Measurements from ENCODE around the gene ITGAD. TPM values are rescaled to one million over a fixed set of nuclear protein-coding genes. Genes with fewer than 3 reads are reported as not detected.

Gene ITGAD
- total and polyA plus RNA-seq, 2 of the 4 experiments (the other 2 are of a cell fraction) = not detected

DNA sequence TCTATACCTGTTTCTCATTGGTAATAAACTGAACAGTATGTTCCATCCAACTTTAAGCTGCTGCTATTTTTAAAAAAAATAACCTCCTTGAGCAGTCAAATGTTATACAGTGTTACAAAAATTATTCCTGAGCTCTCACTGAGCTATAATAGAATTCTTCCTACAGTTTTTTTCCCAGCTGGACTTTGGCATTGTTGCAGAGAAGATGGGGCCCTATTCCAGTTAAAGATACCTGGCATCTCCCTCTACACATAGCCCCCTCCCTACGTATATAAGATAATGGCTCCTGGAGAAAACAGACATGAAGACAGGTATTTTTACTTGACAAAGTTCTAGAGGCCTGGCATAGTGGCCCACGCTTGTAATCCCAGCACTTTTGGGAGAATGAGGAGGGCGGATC, 36.7 kb downstream of the ITGAD start:
- H3K4me2 ChIP-seq (ENCODE audit: low read depth, low read length) = no peak overlapping the region
- no peaks in the 10 kb centered on the region for H3K9me1 ChIP-seq (ENCODE audit: insufficient read depth, low read length)
- no peak for TF ChIP-seq MAZ (IDR thresholded peaks at IDR 0.05; ENCODE audit: borderline replicate concordance, low read depth, low read length)
- TF ChIP-seq, protein P1, sequence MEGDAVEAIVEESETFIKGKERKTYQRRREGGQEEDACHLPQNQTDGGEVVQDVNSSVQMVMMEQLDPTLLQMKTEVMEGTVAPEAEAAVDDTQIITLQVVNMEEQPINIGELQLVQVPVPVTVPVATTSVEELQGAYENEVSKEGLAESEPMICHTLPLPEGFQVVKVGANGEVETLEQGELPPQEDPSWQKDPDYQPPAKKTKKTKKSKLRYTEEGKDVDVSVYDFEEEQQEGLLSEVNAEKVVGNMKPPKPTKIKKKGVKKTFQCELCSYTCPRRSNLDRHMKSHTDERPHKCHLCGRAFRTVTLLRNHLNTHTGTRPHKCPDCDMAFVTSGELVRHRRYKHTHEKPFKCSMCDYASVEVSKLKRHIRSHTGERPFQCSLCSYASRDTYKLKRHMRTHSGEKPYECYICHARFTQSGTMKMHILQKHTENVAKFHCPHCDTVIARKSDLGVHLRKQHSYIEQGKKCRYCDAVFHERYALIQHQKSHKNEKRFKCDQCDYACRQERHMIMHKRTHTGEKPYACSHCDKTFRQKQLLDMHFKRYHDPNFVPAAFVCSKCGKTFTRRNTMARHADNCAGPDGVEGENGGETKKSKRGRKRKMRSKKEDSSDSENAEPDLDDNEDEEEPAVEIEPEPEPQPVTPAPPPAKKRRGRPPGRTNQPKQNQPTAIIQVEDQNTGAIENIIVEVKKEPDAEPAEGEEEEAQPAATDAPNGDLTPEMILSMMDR (conservative IDR thresholded peaks at IDR 0.05; ENCODE audit: low read depth, low read length) = no peak
- TF ChIP-seq, protein P2, sequence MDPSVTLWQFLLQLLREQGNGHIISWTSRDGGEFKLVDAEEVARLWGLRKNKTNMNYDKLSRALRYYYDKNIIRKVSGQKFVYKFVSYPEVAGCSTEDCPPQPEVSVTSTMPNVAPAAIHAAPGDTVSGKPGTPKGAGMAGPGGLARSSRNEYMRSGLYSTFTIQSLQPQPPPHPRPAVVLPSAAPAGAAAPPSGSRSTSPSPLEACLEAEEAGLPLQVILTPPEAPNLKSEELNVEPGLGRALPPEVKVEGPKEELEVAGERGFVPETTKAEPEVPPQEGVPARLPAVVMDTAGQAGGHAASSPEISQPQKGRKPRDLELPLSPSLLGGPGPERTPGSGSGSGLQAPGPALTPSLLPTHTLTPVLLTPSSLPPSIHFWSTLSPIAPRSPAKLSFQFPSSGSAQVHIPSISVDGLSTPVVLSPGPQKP (IDR thresholded peaks at IDR 0.05; ENCODE audit: borderline replicate concordance, low read depth, low read length) = no peak
- TF ChIP-seq, protein P3, sequence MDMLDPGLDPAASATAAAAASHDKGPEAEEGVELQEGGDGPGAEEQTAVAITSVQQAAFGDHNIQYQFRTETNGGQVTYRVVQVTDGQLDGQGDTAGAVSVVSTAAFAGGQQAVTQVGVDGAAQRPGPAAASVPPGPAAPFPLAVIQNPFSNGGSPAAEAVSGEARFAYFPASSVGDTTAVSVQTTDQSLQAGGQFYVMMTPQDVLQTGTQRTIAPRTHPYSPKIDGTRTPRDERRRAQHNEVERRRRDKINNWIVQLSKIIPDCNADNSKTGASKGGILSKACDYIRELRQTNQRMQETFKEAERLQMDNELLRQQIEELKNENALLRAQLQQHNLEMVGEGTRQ (IDR thresholded peaks at IDR 0.05; ENCODE audit: low read depth, low read length) = no peak
- TF ChIP-seq RAD21 (IDR thresholded peaks at IDR 0.05; ENCODE audit: low read length) = no peak
- TF ChIP-seq MAFK (IDR thresholded peaks at IDR 0.05; ENCODE audit: low read depth, low read length) = no peak
- no peak for TF ChIP-seq MXI1 (IDR thresholded peaks at IDR 0.05; ENCODE audit: borderline replicate concordance, low read depth, low read length)
- TF ChIP-seq RCOR1 (IDR thresholded peaks at IDR 0.05; ENCODE audit: insufficient replicate concordance, low read length) = no peak
- TF ChIP-seq CHD1 (IDR thresholded peaks at IDR 0.05; ENCODE audit: low read depth, low read length) = no peak
- TF ChIP-seq RFX5 (IDR thresholded peaks at IDR 0.05; ENCODE audit: low read depth, low read length) = no peak
- TF ChIP-seq CEBPB (IDR thresholded peaks at IDR 0.05; ENCODE audit: low read depth, low read length) = no peak
- TF ChIP-seq POLR2A (IDR thresholded peaks at IDR 0.05; ENCODE audit: low read depth, low read length) = no peak
- no peak for TF ChIP-seq FOS (IDR thresholded peaks at IDR 0.05; ENCODE audit: low read depth, low read length)
- no peak for TF ChIP-seq NFE2L2 (IDR thresholded peaks at IDR 0.05; ENCODE audit: low read depth, low read length)
- TF ChIP-seq SMC3 (IDR thresholded peaks at IDR 0.05; ENCODE audit: low read depth, low read length) = no peak
- TF ChIP-seq BHLHE40 (IDR thresholded peaks at IDR 0.05; ENCODE audit: low read depth, low read length) = no peak
- no peak for DNase-seq
- H4K20me1 ChIP-seq (ENCODE audit: insufficient read depth, low read length) = no peaks in the 10 kb centered on the region
- H2BK15ac ChIP-seq (ENCODE audit: low read depth, low read length) = no peak overlapping the region
- H3K9me3 ChIP-seq (ENCODE audit: control insufficient read depth, insufficient read depth, low read length) = no peaks in the 10 kb centered on the region; the same call in 1 of the 2 replicates
- BruUV-seq (replicated peaks) = no TSS peak
- H3K4me3 ChIP-seq (ENCODE audit: insufficient read depth, low read depth, low read length) = no peak overlapping the region
- intact Hi-C loops (cut with micrococcal nuclease) (no loop called here), dilution Hi-C loops (cut with HindIII; ENCODE audit: low sequenced_read_pairs, unreplicated experiment) (no loop called here), in situ Hi-C loops (cut with MboI; ENCODE audit: low sequenced_read_pairs) (no loop called here)
- no peak overlapping the region for H2BK120ac ChIP-seq (ENCODE audit: low read depth, low read length)
- no peak overlapping the region for H4K5ac ChIP-seq (ENCODE audit: low read depth, low read length)
- no peaks in the 10 kb centered on the region for H3K36me3 ChIP-seq (ENCODE audit: control insufficient read depth, insufficient read depth, low read length)
- H2AFZ ChIP-seq (replicated peaks; ENCODE audit: low read length, poor library complexity) = no peak overlapping the region
- H3K27me3 ChIP-seq (ENCODE audit: control insufficient read depth, insufficient read depth, low read length) = peaks cover 24% of the 10 kb centered on the region
- no peak overlapping the region for H3K14ac ChIP-seq (replicated peaks; ENCODE audit: low read depth, low read length)
- H4K8ac ChIP-seq (ENCODE audit: low read depth in 2 of 2, low read length in 2 of 2) = no peak overlapping the region
- H3K56ac ChIP-seq (ENCODE audit: extremely low read depth, insufficient read depth, low read length) = no peak overlapping the region
- no peak overlapping the region for H2AK9ac ChIP-seq (replicated peaks; ENCODE audit: low read depth, low read length, poor library complexity)
- ChIA-PET CTCF (no interaction called here), POLR2A (ENCODE audit: unreplicated experiment) (no interaction called here)
- H3K9ac ChIP-seq (ENCODE audit: low read depth, low read length) = no peak overlapping the region
- no peak overlapping the region for H2BK5ac ChIP-seq (ENCODE audit: low read depth, low read length, poor library complexity, severe bottlenecking)
- H3K27ac ChIP-seq (ENCODE audit: insufficient read depth, low read length) = no peak overlapping the region
- H3K79me1 ChIP-seq (ENCODE audit: low read depth in 1 of 2, low read length in 2 of 2) = no peaks in the 10 kb centered on the region
- H3K23ac ChIP-seq (ENCODE audit: low read depth, low read length) = no peak overlapping the region
- no CpG with 5 or more reads among the region's 3 CpGs for WGBS, 2 experiments (ENCODE audit: extremely low coverage in 2 of 2, insufficient read length in 1 of 2)
- no peak overlapping the region for H2AK5ac ChIP-seq (ENCODE audit: low read depth, low read length)
- H3K4ac ChIP-seq (ENCODE audit: low read depth, low read length) = no peak overlapping the region
- H2BK20ac ChIP-seq (ENCODE audit: low read depth, low read length) = no peak overlapping the region
- no peak overlapping the region for H3K18ac ChIP-seq (ENCODE audit: low read depth, low read length)
- H3K4me1 ChIP-seq (ENCODE audit: control insufficient read depth, insufficient read depth, low read length) = no peaks in the 10 kb centered on the region
- no peak overlapping the region for H4K91ac ChIP-seq (ENCODE audit: insufficient read depth, low read depth, low read length)
- no peak for ATAC-seq (ENCODE audit: low read depth)
